Effector CD8-positive, alpha-beta T cell (primary cell): ENCODE data around the gene NSMCE4A.
"Not testable (repeated sequence)": the region's sequence is repeated elsewhere in the genome, so short reads cannot be mapped to it uniquely, and the experiment has no call there.

ENCODE experiments used
- DNase-seq: peaks from one replicate; lab custom pipeline; 2025; lab: John Stamatoyannopoulos, UW

The NSMCE4A gene

DNA sequence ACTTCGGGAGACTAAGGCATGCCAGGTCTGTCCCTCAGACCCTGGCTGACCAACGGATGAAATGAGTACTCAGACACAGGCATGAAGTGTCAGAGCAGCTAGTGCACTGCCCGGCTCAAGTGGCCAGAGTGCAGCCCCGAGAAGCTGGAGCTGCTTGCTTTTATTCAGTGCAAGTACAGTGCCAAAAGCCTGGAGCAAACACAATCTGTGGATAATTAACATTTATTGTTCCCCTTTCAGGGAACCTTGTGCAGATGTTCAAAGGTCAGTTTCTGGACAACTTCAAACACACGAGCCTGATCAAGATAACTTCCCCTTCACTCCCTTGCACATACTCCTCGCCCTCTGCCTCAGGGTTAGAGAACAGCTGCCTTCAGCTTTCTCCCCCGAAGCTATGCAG, 39.3 kb downstream of the NSMCE4A start:
- no peak for DNase-seq

DNA sequence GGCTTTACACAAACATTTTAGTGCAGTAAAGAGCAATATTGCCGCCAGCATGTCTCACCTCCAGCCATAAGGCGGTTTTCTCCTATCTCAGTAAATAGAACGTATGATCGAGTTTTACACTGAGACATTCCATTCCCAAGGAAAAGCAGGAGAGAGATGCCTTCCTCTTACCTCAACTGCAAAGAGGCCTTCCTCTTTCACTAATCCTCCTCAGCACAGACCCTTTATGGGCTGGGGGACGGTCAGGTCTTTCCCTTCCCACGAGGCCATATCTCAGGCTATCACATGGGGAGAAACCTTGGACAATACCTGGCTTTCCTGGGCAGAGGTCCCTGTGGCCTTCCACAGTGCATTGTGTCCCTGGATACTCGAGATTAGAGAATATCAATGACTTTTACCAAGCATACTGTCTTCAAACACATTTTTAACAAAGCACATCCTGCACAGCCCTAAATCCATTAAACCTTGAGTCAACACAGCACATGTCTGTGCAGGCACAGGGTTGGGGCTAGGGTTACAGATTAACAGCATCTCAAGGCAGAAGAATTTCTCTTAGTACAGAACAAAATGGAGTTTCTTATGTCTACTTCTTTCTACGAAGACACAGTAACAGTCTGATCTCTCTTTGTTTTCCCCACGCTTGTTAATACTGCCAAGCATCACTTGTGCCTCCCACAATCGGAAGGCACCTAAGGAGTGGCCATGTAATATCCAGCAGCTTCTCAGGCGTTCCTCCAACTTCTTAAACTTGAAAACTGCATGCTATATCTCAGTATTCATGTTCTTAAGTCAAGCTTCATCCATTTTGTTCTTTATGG, 44.5 kb downstream of the NSMCE4A start:
- DNase-seq: not testable (repeated sequence)

DNA sequence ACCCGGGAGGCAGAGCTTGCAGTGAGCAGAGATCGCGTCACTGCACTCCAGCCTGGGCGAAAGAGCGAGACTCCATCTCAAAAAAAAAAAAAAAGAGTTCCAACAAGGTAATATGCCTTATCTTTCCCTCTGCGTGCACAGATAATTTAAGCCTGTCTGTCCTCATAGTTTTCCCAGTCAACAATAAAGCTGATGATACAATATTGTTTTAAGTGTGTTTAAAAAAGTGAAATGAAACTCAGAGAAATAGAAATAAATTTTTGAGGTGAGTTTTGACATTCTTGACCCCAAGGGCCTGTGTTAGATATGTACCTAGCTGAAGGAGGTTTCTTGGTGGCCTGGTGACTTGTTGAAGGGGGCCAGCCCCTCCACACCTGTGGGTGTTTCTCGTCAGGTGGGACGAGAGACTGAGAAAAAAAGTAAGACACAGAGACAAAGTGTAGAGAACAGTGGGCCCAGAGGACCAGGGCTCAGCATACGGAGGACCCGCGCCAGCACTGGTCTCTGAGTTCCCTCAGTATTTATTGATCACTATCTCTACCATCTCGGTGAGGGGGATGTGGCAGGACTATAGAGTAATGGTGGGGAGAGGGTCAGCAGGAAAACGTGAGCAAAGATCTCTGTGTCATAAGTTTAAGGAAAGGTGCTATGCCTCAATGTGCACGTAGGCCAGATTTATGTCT, 45.3 kb downstream of the NSMCE4A start:
- DNase-seq: not testable (repeated sequence)

DNA sequence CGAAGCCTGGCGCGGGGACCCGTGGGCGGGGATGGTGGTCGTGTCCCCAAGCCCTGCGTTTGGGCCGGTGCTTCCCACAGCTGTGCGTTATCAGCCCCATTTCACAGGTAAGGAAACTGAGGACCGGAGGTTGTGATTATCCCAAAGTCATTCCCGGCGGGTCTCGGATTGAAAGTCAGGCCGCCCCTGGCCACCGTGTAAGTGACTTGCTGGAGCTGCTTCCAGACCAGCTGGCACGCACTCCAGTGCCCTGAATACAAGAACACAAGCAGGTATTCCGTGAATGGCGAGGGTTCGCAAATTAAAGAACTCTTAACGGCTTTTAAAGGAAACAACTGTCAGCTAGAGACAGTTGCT, 46.5 kb downstream of the NSMCE4A start:
- DNase-seq: no peak

DNA sequence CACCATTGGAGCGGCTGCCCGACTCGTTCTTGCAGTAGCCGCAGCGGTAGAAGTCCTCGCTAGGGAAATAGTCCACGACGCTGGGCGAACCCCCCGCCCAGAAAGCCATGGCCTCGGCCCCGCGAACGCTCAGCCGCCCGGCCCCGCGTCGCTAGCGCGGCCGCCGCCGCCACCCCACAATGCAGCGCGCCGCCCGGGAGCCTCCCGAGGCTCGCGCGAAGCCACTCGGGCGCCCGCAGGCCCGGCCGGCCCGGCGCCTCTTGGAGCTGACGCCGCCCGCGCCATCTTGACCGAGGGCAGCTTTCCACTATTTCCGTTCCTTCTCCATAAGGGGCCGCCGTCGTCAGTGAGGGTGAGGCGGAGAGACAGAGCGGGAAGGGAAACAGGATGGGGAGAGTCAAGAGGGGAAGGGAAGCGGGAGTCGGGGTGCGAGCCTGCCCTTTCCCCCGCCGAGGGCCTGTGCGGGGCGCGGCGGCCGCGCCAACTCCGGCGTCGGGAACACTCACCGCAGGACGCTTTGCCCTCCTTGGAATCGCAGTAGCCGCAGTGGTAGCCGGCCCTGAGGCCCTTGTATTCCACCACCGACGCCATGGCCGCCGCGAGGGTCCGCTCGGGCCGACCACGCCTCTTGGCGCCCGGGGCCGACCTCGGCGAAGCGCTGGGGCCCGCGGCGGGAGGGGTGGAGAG, 47.0 kb downstream of the NSMCE4A start, which contains the start of gene ATE1:
ATE1 (minus strand) TSS at position 191 of the 687 bp plus-strand sequence; CDS start at position 109, 82 bp downstream.
- DNase-seq: peak; percentile 70

DNA sequence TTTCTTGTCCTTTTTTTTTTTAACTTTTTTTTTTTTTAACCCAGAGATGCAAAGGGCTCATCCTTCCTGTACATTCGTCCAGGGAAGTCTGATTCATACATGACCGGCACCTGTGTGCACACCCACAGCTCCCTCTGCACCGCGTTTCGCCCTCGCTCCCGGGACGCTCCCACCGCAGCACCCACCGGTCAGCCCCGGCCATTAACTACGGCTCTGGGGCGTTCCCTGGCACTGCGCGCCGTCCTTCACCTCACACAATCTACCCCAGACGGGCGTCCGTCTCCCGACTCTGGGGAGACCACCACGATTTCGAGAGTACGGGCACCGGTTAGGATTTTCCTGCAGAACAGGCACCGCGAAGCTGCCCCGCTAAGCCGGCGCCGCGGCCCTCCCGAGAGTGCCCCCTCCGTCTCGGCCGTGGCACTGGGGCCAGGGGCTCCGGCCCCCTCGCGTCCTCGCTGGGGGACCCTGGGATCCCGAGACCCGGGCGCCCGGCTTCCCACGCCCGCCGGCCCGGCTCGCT, 47.6 kb downstream of the NSMCE4A start:
- peak; percentile 13 for DNase-seq

DNA sequence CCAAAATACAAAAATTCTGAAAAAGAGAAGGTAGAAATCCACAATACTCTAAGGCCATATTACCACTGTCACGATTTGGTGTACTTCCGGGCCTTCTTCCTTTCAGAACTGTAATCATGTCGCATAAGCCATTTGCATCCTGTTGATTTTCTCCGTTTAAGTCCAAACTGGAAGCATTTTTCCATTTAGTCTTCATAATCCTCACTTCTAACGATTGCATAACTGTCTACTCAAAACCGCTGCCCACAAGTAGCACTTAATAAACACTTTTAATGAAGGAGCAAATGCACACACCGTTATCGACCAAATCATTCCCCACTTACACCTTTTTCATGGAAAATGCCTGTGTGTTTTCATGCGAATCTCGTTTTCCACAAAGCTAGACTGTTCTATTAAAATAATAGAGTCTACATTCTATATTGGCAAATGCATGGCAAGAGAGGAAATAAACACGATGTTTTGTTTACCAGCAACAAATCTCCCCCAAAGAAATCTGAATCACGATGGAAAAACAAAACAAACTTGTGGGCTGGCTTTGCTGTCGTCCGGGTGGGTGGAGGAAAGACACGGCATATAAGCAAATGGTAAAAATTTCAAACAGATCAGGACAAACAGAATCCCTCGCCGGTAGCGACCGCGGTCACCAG, 48.2 kb downstream of the NSMCE4A start:
- no peak for DNase-seq

DNA sequence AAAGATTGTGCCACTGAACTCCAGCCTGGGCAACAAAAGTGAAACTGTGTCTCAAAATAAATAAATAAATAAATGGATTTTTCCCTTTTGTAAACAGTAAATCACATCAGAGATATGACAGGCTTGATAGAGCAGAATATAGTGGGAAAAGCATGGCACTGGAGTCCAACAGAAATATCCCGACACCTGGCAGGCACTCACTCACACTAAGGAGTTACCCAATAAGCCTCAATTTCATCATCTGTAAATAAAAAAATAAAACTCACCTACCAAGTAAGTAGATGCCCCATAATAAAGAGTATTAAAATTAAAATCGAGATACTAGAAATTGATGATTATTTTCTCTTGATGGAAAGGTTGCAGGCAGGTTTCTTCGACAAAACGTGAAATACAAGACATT, 48.9 kb downstream of the NSMCE4A start:
- DNase-seq: no peak

DNA sequence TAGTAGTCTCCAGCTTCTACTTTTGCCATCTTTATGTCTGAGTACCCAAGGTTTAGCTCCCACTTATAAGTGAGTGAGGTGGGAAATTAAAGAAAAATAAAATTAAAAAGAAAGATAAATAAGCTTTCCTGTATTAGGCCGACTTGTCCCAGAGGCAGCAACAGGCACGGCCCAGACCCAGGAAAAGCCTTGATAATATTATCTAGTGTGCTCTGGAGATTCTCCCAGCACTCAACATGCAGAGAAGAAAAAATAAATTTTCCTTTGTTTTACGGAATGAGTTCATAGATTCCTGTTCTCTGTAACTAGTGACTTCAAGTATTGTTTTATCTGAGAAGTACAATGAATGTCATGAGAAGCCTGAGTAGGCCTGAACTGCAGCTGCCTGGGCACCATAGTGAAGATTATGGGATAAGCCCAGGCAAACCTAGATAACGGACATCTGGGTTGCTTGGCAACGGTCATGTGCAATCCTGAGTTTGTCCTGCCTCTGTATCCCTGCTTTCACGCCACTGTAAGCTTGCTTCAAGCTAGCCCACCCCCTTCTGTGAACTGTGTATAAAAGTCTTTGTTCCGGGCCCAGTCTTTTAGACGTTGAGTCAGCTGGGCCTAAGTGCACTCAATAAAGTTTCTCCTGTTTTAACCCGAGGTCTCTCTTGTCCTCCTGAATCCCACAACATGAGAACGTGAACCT, 53.6 kb downstream of the NSMCE4A start:
- DNase-seq: no peak

DNA sequence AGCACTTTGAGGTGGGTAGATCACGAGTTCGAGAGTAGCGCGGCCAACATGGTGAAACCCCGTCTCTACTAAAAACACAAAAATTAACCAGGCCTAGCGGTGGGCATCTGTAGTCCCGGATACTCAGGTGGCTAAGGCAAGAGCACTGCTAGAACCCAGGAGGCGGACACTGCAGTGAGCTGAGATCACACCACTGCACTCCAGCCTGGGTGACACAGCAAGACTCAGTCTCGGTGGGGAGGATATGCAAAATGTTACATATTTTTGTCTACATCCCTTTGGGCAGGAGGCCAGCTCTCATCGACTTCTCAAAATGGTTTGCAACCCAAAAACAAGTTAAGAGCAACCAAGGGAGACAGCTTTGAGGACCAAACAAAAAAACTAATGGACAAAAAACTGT, 55.4 kb downstream of the NSMCE4A start:
- no peak for DNase-seq

DNA sequence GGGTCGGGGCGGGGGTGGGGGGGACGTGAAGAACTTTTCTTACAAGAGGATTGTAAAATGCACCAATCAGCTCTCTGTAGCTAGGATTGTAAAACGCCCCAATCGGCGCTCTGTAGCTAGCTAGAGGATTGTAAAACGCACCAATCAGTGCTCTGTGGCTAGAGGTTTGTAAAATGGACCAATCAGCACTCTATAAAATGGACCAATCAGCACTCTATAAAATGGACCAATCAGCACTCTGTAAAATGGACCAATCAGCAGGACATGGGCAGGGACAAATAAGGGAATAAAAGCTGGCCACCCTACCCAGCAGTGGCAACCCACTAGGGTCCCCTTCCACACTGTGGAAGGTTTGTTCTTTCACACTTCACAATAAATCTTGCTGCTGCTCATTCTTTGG, 56.2 kb downstream of the NSMCE4A start:
- not testable (repeated sequence) for DNase-seq

DNA sequence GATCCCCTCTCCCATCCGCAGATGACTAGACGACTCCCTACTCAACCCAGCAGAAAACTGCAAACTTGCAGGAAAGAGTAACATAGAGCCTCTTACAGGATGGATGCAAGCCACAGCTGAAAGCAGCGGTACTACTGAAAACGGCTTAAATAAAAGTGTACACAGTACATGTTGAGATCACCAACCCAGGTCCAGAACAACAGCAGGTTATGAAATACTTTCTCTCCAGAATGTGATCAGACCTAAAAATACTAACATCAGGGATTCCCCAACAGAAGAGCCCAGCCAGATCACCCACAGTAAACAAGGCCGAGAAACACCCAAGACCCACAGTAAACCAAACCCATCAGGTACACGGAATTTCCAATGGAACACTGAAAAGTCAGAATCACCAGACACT, 60.4 kb downstream of the NSMCE4A start:
- no peak for DNase-seq

DNA sequence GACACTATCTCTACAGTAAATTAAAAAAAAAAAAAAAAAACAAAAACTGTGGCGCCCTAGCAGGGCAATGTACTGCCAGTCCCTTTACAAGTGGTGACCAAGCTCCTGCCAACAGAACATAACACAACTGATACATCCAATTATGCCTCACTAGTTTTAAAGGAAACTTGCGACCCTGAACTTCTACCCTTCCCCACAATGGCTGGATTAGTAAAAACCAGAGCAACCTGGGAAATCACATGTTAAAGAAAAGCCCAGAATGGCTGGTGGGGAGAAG, 63.7 kb downstream of the NSMCE4A start:
- DNase-seq: no peak

DNA sequence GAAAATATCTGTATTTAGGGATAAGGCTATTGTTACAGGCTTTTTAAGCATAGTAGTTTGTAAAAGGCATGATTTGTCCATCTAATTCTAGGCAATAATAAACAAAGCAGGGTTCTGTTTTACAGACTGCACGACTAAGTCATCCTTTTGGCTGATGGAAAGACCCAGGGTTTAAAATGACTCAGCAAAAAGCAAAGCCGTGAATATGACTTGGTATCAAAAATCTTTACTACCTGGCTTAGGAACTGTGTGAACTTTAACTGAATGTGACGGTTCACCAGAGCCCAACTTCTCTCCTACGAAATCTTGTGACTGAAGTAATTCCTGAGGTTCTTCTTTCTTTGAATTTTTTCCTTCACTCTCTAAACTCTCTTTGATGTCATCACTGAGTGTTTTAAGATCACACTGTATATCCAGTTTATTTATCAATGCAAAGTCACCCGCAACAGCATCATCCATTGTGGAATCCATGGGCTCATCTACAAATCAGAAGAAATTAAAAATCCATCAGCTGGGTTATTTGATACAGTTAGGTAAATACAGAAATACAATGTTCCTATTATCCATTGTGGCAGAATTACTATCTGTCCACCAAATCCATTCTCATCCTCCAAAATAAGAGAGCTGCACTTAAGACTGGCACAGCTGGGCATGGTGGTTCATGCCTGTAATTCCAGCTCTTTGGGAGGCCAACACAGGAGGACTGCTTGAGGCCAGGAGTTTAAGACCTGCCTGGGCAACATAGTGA, 64.2 kb downstream of the NSMCE4A start:
- no peak for DNase-seq
